Stimulated activated CD4-positive, alpha-beta T cell treated with anti-CD3 and anti-CD28 coated beads, Interleukin-1b, Interleukin-23, amount 100 ng/mL, for 48 hours (primary cell): ENCODE data around the gene ZNF616.

ENCODE experiments used
- DNase-seq: peaks from one replicate; pipeline ENCODE4 v3.0.0-alpha.2; 2020

The ZNF616 gene

DNA sequence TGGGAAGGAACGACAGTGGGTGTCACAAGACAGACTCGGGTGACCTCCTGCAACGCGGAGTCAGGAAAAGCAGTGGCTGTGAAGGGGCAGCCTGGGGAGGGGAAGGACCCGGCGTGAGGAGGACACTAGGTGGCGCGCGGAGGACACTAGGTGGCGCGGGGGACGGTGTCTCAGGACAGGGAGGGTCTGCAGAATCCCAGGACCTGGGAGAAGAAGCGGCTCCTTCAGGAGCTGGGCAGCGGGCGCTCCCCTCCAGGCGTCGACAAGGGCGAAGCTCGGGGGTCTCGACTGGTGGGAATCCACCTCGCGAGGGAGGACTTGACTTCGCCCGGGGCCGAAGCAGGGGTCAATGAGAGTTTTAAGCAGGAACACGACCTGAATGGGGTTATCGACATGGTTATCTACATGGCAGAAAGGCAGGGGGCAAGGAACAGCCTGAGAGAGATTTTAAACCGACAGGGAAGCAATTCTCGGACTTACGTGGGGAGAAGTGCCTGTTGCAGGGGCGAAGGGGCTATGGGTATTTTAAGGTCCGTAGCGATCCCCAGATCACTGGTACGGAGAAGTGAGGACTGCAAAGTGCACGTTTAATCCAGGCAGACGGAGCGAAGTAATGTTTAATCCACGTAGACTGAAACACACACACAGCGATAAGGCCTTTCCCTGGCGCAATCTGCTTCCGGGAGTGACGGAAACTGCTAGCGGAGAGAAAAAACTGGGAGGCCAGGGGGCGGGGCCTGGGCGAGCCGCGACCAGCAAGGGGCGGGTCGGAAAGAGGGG lies at the start of gene ZNF616:
TSS of gene ZNF616 (minus strand) at position 687 of the 780 bp plus-strand sequence. CDS start 9,426 bp downstream, outside the sequence.
- DNase-seq = peak; percentile 97

DNA sequence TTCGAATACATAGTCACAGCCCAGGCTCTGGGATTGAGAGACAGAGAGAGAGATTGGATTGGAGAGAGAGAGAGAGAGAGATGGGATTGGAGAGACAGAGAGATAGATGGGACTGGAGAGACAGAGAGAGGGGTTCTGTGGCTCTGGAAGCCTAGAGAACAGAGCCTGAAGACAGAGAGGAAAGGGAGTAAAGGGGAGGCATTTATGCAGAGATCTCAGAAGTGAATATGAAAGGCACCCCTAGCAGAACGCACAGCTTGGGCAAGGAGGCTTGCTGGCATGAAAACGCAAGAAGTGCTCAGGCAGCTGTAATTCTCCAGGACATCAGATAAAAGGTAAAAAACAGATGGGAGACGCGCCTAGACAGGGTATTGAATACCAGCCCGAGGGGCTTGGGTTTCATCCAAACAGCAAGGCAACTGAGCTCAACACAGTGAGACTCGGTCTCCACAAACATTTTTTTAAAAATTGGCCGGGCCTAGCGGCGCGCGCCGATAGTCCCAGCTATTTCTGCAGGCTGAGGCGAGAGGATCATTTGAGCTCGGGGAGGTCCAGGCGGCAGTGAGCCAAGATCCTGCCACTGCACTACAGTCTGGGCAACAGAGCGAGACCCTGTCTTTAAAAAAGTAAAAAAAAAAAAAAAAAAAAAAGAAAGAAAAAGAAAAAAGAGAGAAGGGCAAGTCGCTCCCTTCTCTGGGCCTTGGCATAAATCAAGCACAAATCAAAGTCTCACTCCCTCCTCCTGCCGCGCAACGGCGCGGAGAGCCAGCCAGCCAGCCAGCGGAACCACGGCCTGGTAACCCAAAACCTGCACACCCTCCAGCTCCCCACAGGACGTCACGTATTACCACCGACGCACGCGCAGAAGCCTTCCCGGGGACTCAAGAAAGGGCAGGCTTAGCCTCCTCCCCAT lies 49.3 kb upstream of the ZNF616 start:
- no peak for DNase-seq

DNA sequence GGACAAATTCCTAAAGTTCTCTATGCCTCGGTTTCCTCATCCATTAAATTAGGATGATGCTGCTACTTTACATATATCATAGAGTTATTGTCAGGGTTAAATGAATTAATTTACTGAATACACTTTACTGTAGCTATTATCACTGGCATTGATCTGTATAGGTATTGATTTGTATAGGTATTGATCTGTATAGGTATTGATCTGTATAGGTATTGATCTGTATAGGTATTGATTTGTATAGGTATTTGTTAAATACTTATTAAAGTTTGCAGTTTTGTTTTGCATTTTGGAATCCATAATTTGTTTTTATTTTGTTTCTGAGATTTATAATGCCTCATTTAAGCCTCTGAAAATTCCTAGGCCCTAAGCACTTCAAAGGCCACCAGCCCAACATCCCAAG lies 47.7 kb upstream of the ZNF616 start:
- DNase-seq = no peak

DNA sequence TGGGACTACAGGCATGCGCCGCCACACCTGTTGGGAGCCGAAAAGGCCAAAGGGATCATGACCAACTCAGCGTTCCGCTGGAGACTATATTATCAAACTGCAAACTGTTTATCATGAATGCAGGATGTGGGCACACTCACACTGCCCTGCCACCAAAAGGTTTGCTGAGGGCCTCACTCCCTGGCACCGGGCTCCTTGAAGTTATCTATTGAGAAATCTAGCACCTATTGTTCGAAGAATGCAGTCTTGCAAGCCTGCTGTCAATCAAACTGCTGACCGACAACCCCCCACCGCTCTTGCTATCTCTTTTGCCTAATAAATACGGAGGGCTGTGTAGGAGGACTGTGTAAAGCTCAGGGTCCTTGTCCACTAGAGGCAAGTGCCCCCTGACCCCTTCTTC lies 36.8 kb upstream of the ZNF616 start:
- DNase-seq = no peak

DNA sequence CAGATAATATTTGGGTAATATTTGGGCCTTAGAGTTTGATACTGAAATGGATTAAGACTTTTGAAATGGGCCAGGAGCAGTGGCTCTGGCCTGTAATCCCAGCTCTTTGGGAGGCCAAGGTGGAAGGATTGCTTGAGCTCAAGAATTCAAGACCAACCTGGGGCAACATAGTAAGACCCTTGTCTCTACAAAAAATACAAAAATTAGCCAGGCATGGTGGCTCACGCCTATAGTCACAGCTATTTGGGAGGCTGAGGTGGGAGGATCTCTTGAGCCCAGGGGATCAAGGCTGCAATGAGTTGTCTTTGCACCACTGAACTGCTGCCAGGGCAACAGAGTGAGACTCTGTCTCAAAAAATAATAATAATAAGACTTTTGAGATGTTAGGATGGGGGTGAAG lies 32.6 kb upstream of the ZNF616 start:
- no peak for DNase-seq

DNA sequence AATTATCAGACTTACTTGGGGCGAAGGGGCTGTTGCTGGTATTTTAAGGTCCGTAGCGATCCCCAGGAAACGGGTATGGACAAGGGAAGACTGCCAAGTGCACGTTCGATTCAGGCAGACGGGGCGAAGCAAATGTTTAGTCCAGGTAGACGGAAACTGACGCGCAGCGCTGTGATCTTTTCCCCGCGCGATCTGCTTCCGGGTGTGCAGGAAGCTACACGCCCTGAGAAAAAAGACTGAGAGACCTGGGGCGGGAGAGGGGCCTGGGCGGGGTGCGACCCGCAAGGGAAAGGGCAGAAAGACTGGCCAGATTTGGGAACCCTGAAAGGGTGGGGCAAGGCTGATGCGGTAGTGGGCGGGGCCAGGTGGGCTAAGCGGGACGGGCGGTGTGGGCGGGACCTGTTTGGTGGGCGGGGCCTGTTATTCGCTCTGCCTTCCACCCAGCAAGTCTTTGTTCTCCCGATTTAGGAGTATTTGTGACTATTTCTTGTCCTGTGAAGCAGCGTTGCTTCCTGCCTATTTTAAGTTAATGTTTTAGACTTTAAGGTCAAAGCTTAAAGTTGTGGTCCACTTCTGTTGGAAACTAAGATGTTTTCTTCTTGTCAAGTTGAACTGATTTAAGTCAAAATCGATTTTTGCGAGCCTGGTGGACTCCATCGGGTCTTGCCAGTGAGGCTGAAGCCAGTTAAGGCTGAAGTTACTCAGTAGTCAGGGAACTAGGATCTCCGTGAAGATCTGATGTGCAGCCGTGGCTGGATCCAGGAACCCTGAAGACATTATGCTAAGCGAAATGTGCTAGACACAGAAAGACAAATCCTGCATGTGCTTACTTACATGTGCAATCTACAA lies 31.8 kb upstream of the ZNF616 start, which contains the start of gene ZNF836:
TSS of gene ZNF836 (minus strand) at position 301 of the 849 bp plus-strand sequence. CDS start 3,549 bp downstream, outside the sequence.
- DNase-seq = peak; percentile 88

DNA sequence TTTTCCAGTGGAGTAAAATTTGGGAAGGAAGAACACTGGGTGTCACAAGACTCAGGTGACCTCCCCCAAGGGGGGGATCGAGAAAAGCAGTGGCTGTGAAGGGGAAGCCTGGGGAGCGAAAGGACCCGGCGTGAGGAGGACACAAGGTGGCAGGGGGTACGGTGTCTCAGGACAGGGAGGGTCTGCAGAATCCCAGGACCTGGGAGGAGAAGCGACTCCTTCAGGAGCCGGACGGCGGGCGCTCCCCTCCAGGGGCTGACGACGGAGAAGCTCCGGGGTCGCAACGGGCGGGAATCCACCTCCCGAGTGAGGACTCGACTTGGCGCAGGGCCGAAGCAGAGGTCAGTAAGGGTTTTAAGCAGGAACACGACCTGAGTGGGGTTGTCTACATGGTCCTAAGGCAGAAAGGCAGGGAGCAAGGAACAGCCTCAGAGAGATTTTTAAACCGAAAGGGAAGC lies 31.2 kb upstream of the ZNF616 start:
- no peak for DNase-seq

DNA sequence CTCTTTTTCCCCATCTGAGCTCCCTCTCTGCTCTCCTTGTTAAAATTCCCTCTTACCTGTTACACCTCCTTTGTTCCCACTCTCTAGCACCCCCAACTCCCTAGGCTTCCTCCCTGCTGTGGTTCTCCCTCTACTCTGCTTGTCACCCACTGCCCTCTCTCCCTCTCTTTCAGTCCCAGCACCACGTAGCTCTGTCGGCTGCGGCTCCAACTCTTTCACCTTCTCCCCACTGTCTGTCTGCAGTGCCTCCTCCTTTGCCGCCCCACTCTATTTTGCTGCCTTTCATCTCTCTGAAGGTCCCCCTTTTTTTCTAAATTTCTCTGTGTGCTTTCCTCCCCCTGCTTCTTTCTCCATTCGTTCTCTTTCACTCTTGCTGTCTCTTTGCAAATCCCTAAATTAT lies 30.6 kb upstream of the ZNF616 start:
- no peak for DNase-seq

DNA sequence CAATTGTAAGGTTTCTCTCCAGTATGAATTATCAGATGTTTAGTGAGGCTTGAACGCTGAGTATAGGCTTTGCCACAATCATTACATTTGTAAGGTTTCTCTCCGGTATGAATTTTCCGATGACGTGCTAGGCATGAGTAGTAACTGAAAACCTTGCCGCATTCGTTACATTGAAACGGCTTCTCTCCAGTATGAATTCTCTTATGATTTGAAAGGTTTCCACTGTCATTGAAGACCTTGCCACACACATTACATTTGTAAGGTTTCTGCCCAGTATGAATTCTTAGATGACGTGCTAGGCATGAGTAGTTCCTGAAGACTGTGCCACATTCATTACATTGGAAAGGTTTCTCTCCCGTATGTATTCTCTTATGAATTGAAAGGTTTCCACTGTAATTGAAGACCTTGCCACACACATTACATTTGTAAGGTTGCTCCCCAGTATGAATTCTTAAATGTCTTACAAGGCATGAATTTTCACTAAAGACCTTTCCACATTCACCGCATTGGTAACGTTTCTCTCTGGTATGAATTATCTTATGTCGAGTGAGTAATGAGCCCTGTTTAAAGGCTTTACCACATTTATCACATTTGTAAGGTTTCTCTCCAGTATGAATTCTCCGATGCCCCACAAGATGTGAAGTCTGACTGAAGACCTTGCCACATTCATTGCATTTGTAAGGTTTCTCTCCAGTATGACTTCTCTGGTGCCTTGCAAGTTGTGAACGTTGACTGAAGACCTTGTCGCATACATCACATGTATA lies 16.0 kb upstream of the ZNF616 start:
- no peak for DNase-seq

DNA sequence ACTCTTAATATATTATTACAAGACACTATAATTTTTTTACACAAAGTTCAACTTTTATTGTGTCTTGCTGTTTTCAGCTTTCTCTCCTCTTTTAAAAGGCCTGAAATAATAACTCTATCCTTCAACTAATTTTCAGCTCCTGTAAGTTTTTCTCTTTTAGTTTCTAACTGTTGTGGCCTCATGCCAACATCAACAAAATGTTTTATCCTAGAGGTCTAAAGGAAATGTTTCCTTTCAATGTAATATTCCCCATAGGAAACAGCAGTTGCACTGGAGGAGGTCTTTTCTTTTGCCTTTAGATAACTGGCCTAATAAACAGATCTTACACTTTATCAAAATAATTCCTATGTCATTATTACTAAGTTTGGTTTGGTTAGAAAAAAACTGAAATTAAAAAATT lies 8.5 kb upstream of the ZNF616 start:
- no peak for DNase-seq

DNA sequence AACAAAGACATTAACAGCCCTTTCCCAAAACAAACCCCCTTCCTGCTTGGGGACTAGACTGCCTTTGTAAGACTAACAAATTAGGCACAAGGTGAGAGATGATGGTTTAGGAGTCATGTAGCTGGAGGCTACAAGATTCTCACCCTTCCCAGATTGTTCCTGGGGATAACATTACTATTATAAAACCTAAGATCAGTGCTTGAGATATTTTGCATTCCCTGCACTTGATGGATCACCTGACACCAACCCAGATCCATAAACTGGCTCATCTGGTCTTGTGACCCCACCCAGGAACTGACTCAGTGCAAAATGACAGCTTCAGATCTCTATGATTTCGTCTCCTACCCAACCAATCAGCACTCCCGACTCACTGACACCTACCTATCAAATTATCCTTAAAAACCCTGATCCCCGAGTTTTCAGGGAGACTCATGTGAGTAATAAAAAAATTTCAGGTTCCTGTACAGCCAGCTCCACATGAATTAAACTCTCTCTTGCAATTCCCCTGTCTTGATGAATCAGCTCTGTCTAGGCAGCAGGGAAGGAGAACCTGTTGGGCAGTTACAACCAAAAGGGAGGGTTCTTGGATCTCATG lies 2.4 kb upstream of the ZNF616 start:
- DNase-seq = no peak

DNA sequence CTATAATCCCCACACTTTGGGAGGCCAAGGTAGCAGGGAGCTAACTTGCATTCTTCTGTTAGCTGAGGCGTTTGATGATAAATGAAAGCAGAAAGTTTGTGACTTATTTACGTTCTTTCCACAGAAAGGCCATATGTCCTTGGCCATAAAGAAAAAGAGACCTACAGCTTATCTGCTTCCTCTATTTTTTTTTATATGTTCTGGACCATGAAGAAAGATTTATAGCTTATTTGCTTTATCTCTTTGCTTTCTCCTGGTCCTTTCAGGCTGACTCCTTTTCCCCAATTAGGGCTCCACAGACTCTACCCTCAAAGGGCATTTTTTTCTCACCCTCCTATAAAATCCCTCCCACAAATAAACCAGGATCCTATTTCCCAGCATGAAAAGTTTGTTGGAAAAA lies 1.5 kb upstream of the ZNF616 start:
- no peak for DNase-seq

DNA sequence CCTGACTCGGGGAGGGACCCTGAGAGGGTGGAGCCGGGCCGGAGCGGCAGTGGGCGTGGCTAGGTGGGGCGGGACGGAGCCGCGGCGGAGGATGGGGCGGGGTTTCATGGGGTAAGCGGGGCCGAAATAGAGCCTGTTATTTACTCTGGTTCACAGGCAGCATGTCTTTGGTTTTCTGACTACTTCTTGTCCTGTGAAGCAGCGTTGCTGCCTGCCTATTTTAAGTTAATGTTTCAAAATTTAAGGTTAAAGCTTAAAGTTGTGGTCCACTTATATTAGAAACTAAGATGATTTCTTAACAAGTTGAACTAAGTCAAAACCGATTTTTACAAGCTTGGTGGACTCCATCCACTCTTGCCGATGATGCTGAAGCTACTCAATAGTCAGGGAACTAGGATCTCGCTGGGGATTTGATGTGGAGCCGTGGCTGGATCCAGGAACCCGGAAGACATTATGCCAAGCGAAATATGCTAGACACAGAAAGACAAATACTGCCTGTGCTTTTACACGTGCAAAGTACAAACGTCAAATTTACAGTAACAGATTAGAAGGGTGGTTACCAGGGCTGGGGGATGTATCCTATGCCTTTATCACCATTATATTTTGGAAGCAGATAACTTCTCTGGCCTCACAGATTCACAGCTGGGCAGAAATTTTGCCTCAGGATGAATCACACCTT lies 433 bp upstream of the ZNF616 start:
- DNase-seq = no peak

DNA sequence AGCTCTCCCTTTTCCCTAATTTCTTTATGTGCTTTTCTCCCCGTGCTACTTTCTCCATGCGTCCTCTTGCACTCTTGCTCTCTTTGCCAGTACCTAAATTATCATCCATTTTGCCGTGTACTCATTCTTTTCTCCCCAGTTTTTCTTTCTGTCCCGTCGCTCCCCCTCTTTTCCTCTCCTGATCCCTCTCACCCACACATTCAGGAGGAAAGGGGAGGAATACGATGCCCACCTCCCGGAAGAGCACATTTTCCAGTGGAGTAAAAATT lies 821 bp downstream of the ZNF616 start:
- no peak for DNase-seq

DNA sequence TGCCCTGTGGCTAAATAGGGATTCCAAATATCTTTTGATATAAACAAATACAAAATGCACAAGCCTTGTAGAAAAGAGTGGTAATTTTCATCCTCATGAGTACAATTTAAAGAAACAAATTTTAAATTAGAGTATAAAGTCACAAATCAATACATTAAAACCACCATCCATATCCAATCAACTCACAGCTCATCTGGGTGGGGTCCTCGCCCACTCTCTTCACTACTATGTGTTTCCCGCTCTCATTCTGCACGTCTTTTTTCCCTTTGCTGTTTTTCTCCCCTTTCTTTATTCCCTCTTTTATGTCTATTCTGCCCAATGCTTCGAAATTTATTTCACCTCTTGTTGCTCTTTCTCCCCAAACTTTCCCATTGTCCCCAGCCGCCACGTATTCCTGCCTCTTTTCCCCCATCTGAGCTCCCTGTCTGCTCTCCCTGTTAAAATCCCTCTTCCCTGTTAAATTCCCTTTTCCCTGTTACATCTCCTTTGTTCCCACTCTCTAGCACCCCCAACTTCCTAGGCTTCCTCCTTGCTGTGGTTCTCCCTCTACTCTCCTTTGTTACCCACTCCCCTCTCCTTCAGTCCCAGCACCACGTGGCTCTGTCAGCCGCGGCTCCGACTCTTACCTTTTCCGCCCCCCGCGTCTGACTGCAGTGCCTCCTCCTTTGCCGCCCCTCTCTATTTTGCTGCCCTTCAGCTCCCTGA lies 1.3 kb downstream of the ZNF616 start:
- peak; percentile 40 for DNase-seq

DNA sequence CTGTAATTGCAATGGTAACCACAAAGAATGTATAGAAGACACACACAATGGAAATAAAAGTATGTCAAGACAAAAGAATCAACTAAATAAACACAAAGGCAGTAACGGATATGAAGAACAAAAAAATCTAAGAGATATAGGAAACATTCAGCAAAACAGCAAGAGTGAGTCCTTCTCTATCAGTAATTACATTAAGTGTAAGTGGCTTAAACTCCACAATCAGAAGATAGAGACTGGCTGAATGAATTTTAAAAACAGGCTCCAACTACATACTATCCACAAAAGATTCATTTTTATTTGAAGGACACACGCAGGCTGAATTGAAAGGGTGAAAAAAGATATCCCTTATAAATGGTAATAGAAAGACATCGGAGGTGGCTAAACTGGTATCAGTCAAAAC lies 19.5 kb downstream of the ZNF616 start:
- DNase-seq = no peak

DNA sequence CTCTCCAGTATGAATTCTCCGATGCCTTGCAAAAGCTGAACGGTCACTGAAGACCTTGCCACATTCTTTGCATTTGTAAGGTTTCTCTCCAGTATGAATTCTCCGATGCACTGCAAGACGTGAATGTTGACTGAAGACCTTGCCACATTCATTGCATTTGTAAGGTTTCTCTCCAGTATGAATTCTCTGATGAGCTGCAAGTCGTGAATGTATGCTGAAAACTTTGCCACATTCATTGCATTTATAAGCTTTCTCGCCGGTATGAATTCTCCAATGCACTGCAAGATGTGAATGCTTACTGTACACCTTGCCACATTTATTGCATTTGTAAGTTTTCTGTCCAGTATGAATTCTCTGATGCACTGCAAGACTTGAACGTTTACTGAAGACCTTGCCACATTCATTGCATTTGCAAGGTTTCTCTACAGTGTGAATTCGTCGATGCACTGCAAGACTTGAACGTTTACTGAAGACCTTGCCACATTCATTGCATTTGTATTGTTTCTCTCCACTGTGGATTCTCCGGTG lies 24.1 kb downstream of the ZNF616 start:
- no peak for DNase-seq

DNA sequence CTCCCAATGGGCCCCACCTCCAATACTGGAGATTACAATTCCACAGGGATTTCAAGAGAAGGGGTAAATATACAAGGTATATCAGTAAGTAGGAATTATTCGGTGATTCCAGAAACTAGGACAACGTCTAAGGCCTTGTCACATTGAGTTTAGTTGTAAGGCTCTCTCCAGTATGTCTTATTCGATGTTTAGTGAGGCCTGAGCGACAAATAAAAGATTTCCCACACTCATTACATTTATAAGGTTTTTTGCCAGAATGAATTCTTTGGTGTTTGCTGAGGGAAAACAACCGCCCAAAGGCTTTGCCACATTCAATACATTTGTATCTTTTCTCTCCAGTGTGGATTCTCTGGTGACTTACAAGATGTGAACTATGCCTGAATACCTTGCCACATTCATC lies 25.0 kb downstream of the ZNF616 start:
- DNase-seq = no peak

DNA sequence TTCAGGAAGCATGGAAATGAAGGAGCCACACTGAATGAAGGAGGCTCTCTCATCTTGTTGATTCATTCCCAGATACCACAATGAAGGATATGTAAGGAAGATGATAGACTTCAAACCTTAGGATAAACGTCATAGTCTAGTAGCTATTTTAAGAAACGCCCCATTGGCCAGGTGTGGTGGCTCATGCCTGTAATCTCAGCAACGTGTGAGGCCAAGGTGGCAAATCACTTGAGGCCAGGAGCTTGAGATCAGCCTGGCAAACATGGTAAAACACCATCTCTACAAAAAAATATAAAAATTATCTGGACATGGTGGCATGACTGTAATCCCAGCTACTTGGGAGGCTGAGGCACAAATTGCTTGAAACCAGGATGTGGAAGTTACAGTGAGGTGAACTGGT lies 27.1 kb downstream of the ZNF616 start:
- no peak for DNase-seq

DNA sequence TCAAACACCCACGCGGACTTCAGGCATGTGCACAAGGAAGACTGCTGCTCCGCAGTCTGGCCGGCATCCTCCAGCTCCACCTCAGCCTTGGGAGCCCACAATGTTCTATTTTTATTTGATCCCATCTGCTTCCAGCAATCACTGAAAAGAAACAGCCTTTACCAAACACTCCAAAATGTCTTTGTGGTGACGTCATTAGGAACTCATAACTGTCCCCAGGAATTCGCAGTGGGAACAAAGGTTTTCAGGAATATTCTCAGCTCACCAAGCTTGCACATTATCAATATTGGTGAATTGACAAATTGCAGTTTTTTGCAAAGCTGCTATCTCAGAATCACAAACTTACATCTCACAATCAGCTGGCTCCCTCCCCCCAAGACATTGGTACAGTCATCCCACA lies 29.0 kb downstream of the ZNF616 start:
- DNase-seq = no peak
